NCI-H1048 (cell line): ENCODE measurements around the gene SHROOM2.
"Not testable (repeated sequence)": the region's sequence is repeated elsewhere in the genome, so short reads cannot be mapped to it uniquely, and the experiment has no call there.

Source experiments
- DNase-seq: peaks from one replicate; lab custom pipeline; 2025; lab: John Stamatoyannopoulos, UW

SHROOM2 gene, protein sequence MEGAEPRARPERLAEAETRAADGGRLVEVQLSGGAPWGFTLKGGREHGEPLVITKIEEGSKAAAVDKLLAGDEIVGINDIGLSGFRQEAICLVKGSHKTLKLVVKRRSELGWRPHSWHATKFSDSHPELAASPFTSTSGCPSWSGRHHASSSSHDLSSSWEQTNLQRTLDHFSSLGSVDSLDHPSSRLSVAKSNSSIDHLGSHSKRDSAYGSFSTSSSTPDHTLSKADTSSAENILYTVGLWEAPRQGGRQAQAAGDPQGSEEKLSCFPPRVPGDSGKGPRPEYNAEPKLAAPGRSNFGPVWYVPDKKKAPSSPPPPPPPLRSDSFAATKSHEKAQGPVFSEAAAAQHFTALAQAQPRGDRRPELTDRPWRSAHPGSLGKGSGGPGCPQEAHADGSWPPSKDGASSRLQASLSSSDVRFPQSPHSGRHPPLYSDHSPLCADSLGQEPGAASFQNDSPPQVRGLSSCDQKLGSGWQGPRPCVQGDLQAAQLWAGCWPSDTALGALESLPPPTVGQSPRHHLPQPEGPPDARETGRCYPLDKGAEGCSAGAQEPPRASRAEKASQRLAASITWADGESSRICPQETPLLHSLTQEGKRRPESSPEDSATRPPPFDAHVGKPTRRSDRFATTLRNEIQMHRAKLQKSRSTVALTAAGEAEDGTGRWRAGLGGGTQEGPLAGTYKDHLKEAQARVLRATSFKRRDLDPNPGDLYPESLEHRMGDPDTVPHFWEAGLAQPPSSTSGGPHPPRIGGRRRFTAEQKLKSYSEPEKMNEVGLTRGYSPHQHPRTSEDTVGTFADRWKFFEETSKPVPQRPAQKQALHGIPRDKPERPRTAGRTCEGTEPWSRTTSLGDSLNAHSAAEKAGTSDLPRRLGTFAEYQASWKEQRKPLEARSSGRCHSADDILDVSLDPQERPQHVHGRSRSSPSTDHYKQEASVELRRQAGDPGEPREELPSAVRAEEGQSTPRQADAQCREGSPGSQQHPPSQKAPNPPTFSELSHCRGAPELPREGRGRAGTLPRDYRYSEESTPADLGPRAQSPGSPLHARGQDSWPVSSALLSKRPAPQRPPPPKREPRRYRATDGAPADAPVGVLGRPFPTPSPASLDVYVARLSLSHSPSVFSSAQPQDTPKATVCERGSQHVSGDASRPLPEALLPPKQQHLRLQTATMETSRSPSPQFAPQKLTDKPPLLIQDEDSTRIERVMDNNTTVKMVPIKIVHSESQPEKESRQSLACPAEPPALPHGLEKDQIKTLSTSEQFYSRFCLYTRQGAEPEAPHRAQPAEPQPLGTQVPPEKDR (N-terminal part only)

DNA sequence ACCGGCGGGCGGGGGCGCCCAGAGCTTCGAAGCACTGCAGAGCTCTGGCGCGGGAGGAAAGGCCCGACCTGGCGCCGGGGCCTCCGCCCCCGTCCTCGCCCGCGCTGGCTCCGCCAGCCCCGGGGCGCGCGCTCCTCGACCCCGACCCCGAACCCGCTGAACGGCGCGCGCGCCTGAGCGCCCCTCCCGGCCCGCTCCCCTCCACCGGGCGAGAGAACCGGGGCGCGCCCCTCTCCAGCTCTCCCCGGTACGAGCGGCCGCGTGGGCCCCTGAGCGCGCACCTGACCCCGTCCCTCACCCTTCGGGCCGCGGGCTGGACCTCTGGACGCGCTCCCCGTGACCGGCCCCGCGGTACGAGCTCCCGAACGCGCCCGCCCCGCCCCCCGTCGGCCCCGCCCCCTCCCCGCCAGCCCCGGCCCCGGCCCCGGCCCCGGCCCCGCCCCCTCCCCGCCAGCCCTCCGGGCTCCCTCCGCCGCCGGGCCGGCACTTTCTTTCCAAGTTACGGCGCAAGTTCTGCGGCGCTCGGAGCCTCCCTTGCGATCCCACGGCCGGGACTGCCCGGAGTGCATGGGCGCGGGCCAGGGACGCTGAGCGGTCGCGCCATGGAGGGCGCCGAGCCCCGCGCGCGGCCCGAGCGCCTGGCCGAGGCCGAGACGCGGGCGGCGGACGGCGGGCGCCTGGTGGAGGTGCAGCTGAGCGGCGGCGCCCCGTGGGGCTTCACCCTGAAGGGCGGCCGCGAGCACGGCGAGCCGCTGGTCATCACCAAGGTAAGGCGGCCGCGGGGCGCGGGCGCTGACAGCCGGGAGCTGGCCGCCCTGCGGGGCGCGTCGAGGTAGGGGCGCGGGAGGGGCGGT is at the start of gene SHROOM2:
Gene SHROOM2, plus strand, starts transcription at position 486 of the 854 bp plus-strand sequence. Its CDS starts 117 bp downstream, at position 603.
- no peak for DNase-seq

DNA sequence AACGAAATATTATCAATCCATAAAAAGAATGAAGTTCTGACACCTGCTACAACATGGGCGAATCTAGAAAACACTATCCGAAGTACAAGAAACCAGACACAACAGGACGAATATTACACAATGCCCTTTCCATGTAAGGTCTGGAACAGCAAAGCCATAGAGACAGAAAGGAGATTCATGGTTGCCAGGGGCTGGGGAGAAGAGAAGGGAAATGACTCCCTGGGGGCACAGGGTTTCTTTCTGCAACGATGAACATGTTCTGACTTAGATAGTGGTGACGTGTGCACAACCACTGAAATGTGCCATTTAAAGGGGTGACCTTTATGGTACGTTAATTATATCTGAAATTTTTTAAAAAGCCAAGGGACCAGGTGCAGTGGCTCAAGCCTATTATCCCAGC is 48.9 kb upstream of the SHROOM2 start:
- no peak for DNase-seq

DNA sequence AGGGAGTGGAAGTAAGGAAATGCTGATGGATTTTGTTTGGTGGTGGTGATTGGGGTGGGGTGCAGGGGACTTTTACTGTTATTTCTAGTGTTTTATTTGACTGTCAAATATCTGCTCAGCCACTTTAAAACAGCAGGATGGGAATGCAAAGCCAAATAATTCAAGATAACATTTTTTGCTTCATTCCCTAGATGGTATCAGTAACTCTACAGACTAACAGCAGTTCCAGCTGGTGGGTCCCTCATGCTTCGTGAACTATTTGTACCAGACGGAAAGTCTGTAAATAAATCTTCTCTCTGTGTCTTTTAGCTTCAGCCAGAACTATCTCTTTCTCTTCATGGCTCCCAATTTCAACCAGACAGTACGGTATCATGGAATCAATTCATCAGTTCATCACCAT is 48.1 kb upstream of the SHROOM2 start:
- no peak for DNase-seq

DNA sequence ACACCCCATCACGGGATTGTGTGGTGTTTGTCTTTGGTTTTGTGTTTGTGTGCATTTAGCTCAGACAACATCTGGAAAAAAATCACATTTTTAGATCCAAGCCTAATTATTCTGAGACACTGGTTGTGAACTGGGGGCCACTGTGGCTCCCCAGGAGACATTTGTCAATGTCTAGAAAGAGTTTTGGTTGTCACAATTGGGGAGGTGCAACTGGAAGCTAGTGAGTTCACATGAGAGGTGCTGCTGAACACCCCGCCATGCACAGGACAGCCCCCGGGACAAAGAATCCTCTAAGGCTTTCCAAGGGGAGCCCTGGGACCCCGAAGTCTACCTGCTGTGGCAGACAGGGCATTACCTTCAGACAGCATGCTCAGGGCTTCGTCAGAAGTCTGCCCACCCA is 47.1 kb upstream of the SHROOM2 start:
- DNase-seq: no peak

DNA sequence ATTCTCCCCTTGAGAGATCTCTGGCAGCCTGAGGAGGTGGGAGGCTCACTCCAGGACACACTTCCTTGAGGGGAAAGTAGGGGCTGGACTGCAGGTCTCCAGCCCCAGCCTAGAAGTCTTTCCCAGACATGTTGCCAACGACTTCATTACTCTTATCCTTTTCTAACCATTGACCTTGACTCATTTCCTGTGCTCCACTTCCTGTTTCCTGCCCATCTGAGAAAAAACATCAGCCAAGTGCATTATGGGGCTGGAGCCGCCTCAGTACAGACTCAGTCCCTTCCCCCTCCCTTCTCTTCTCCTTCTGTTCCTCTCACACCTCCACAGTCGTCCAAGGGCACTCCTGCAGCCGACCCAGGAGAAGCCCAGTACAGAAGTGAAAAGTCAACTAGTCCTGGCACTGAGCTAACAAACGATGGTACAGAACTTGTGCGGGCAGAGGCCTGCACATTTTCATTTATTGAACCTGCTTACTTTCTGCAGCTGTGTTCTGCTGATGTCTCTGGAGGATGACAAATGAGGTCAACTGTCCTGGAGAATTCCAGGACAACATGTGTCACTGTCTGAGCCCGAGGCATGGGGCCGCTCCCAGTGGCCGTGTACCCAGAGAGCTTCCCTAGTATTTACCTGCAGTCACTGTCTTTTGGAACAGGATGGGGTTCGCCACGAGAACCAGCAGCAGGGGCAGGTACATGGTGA is 40.7 kb upstream of the SHROOM2 start:
- DNase-seq: no peak

DNA sequence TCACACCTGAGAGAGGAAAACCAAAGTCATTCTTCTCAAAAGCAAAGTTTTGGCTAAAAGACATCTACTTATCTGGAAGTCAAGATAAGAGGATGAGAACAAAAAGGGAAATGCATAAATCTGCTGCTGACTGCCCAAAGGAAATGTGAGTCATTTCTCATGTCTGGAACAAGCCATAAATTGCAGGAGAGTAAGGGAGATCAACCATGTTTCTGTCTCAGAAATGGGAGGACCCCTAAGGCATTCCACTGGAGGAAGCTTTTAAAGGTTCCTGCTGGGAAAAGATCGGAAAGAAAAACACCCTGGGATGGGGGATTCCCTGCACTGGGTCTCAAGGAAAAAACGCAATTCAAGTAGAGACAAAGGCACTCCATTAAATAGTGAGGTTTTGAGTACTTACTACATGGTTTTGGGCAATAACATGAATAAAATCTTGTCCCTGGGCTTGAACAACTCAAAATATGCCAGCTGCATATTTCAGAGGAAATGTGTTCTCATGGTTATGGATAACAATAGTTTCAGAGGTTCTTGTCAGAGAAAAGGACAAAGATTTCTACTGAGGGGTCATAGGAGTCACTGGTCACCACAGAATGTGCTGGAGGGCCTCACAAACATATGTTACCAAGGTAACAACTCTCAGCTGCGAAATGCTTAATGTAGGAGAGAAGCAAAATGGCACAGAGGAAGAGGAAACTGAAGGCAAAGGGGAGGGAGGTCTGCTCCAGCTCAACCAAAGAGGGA is 39.9 kb upstream of the SHROOM2 start:
- DNase-seq: no peak

DNA sequence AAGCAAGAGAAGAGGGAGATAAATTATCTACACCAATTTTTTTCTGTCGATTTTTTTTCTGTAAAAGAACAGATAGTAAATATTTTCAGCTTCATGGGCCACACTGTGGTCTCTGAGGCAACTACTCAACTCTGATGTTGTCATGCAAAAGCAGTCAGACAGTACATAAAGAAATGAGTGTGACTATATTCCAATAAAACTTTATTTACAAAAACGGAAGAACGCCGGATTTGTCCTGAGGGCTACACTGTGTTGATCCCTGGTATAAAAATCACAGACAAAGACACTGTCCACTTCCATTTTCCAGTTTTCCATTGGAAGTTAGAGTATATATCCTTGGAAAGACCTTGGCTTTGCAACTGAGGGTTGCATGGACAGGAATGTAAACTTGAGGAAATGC is 38.6 kb upstream of the SHROOM2 start:
- no peak for DNase-seq

DNA sequence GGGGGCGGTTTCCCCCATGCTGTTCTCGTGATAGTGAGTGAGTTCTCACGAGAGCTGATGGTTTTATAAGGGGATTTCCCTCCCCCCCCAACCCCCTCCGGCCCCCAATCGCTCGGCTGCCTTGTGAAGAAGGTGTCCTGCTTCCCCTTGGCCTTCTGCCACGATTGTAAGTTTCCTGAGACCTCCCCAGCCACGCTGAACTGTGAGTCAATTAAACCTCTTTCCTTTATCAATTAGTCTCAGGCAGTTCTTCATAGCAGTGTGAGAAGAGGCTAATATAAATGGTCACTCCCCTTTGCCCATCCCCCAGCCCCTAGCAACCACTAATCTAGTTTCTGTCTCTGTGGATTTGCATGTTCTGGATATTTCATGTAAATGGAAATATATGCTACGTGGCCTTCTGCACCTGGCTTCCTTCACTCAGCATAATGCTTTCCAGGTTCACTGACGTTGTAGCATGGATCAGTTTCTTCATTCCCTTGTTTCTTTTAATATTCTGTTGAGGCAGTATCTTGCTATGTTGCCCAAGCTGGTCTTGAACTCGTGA is 37.0 kb upstream of the SHROOM2 start:
- DNase-seq: no peak

DNA sequence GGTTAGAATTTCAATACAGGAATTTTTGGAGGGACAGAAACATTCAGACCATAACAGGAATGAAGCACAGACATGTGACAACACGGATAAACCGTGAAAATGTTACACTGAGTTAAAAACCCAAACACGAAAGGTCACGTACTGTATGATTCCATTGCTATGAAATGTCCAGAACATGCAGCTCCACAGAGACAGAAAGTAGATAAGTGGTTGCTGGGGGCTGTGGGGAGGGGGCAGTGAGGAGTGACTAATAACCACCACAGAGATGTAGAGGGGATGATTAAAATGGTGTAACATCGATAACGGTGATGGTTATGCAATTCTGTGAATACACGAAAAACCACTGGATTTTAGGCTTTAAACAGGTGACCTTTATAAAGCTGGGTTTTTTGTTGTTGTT is 28.9 kb upstream of the SHROOM2 start:
- no peak for DNase-seq

DNA sequence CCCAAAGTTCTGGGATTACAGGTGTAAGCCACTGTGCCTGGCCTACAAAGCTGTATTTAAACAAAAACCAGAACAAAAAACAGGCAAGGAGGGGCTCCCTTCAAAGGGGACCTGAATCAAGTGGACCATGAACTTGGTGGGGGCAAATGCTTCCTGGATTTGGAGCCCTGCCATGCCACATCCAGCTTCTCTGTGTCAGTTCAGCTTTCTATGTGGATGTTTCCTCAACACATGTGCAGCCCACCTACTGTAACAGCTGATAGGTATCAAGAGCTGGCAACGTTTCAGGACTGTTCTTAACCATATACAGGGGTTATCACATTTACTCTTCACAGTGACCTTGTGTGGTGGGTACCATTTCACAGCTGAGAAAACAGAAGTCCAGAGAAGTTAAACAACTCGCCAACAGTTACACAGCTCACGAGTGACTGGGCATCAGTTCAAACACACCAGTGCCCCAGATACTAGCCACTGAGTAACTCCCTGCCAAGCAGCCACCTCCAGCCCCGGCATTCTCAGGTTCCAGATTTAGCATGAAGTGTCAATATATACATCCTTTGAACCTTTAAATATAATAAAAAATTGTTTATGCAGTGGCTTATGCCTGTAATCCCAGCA is 28.1 kb upstream of the SHROOM2 start:
- no peak for DNase-seq

DNA sequence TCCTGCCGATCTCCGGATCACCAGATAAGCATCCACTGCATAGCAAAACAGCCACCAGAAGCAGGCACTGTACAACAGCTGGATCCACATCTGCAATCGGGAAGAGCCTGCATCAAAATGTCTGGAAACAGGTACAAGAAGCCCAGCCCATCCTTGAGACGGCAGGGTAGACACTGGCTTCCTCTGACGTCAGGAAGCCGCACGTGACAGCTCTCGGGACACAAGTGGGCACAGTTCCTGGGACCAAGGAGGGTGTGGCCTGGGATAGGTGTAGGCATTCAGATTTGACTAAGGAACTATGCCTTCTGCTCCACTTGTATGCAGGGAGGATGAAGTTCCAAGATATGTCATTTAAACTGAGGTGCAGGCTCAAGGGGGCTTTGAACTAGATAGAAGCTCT is 26.9 kb upstream of the SHROOM2 start:
- DNase-seq: no peak

DNA sequence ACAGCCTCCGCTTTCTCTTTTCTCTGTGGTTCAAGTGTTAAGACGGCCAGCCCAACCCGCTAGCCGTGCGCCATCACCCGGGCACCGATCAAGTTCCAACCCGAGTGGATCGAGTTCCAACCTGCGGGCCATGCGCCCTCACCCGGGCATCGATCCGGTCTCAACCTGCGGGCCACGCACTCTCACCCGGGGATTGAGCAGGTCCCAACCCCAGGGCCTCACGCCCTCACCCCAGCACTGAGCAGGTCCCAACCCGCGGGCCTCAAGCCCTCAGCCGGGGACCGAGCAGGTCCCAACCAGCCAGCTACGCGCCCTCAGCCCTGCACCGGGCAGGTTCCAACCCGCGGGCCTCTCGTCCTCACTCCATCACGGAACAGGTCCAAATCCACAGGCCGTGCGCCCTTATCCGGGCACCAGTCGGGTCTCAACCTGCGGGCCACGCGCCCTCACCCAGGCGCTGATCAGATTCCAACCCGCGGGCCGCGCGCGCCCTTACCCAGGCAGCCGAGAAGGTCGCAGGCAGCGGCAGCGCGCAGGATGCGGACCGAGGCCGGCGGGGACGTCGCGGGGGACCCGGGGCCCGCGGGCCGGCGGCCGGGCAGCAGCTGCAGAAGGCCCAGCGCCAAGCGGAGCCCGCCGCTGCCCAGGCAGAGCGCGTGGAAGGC is 21.0 kb upstream of the SHROOM2 start:
- no peak for DNase-seq

DNA sequence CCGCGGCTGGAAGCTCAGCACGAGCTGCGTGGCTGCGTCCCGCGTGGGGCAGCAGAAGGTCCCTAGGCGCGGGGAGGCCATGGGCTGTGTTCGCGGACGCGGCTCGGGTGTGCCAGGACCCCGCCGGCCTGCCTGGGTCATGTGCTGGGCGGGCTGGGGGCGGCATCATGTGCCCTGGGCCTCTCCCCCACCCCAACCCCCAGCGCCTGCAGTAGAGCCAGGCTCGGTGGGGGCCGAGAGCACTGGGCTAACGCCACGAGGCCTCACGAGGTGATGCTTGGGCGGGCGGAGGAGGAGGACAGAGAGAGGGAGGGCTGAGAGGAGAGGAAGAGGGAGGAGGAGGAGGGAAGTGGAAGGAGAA is 20.5 kb upstream of the SHROOM2 start, which contains the start of gene GPR143:
Gene GPR143, minus strand, starts transcription at position 111 of the 361 bp plus-strand sequence. Its CDS starts 30 bp downstream, at position 81.
- DNase-seq: no peak

DNA sequence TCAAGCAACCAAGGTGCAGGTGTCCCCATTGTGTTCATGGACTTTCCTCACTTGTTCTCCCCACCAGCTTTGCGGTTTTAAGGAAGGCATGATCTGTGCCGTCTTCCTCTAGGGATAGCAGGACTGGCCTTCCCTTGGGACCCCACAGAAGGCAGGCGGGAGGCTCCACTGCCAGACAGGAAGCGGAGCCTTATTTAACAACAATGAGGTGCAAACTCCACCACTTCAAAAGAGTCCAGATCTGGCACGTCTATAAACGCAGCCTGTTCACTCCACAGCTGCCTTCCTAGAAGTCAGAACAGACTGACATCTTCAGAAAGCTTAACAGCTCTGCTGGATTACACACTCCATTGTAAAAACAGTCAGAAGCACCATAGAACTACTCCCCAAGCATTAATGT is 18.9 kb upstream of the SHROOM2 start:
- no peak for DNase-seq

DNA sequence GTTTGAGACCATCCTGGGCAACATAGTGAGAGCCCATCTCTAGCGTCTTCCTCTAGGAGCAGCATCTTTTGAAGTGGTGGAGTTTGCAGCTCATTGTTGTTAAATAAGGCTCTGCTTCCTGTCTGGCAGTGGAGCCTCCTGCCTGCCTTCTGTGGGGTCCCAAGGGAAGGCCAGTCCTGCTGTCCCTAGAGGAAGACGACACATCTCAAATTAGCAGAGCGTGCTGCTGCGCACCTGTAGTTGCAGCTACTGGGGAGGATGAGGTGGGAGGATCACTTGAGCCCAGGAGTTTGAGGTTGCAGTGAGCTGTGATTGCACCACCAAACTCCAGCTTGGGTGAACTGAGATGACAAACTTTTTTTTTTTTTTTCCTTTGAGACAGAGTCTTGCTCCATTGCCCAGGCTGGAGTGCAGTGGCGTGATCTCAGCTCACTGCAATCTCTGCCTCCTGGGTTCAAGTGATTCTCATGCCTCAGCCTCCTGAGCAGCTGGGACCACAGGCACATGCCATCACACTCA is 17.8 kb upstream of the SHROOM2 start:
- DNase-seq: not testable (repeated sequence)

DNA sequence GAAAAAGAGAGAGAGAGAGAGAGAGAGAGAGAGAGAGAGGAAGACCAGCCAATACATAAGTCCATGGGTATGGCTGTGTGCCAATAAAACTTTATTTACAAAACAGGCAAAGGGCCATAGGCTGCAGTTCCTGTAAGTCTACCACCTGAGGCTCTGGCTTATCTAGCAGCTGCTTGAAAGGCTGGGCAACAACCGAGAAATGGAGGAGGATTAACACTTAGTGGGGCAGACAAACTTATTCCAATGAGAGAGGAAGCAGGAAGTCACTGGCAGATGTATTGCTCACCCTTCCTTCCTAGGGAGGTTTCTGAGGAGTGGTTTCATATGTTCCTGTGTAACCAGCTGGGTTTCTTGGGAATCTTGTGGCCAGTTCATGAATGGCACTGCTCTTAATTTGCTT is 15.9 kb upstream of the SHROOM2 start:
- DNase-seq: no peak

DNA sequence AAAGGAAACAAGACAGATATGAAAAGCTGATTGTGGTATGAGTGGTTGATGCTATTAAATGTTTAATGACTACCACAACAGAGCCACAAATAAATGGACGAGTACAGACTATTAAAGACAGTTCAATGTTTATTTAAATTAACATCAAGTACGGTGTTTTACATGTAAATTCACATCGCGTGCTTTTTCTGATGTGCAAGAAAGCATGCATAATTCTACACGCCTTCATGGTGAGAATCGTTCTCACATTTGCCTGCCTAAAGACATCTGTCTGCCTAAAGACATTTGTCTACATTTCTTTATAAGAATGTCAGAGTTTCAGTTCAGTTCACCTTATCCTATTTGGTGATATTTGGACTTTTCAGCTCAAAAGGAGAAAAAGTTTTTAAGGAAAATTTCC is 13.3 kb upstream of the SHROOM2 start:
- DNase-seq: no peak

DNA sequence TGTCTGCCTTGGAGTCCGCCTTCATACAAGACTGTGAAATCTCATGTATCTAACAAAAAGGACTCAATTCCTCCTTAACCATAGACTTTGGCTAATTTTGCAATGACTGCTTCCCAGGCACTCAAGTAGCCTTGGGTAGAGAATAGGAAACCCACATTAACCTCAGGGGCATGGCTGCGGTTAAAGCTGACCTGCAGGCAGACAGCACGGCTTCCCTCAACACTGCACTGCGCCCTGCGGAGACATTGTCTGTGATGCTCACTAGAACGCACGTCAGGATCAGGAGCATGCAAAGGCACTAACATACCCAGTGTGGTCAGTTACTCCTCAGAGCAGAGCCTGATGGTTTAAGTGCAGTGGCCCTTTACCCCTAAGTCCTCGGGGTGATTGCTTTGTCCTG is 10.3 kb upstream of the SHROOM2 start:
- no peak for DNase-seq
